Smooth muscle cell of the brain vasculature (primary cell): ENCODE data around the gene ACOT11.

Experiments used
- DNase-seq: peaks from one replicate; pipeline ENCODE4 v3.0.0-alpha.2; 2012; ENCODE audit warnings: low read depth, low spot score

The ACOT11 gene

GRCh38 chr1:54585181-54586066 is 37.4 kb downstream of the ACOT11 start:
- no peak for DNase-seq

GRCh38 chr1:54588377-54588776 is 40.3 kb downstream of the ACOT11 start:
- no peak for DNase-seq

- no peak for DNase-seq
Measured at GRCh38 chr1:54591127-54591756, 43.2 kb downstream of the ACOT11 start.

GRCh38 chr1:54593571-54594160 is 45.6 kb downstream of the ACOT11 start:
- DNase-seq: no peak

DNA sequence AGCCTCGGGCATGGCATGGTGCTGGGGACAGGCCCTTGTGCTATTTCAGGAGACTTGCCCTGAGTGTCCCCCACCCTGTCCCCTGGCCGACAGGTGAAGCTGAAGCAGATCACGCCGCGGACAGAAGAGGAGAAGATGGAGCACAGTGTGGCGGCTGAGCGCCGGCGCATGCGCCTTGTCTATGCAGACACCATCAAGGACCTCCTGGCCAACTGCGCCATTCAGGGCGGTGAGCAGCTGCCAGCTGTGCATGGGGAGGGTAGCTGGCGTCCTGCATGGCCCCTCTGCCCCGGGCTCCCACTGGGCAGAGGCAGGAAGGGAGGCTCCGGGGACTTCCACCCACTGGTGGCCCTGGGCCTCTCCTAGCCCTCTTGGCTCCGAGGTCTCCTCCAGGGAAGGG is 46.4 kb downstream of the ACOT11 start:
- DNase-seq: no peak

- no peak for DNase-seq
Measured at GRCh38 chr1:54595956-54596498, 48.0 kb downstream of the ACOT11 start.

DNA sequence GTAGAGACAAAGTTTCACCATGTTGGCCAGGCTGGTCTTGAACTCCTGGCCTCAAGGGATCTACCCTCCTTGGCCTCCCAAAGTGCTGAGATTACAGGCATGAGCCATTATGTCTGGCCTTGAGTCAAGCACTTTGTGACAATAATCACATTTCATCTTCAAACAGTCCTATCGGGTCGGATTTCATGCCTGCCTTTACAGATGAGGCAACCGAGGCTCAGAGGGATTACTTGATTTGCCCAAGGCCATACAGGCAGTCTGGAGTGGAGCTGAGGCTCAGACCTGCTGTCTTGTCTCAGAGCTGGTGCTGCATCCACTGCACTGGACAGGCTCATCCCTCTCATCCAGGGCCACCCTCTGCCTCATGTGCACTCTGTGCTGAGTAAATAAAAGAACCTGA is 48.7 kb downstream of the ACOT11 start:
- no peak for DNase-seq

DNA sequence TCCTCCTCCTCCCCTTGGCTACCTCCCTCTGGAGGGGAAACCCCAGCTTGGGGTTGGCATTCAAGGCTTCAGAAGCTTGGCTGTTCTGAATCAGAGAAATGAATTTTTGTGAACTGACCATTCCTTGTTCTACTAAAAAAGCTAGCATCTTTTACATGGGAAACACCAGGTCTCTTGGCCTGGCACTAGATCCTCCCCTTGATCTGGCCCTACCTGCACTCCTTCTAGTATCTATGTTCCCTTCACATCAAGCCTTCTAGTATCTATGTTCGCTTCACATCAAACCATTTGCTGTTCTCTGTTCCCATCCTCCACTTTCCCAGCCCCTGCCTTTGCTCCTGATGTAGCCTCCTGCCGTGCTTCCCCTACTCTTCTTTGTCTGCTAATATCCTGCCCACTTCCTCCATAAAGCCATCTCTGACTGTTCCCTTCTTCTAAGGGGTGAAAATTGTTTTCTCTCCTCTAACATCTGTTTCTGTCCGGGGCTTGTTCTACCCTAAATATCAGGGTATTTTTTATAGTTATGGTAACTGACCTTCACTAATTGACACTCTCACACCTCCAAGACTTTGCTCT is 49.5 kb downstream of the ACOT11 start:
- no peak for DNase-seq

- no peak for DNase-seq
Measured at GRCh38 chr1:54599211-54599823, 51.3 kb downstream of the ACOT11 start.

DNA sequence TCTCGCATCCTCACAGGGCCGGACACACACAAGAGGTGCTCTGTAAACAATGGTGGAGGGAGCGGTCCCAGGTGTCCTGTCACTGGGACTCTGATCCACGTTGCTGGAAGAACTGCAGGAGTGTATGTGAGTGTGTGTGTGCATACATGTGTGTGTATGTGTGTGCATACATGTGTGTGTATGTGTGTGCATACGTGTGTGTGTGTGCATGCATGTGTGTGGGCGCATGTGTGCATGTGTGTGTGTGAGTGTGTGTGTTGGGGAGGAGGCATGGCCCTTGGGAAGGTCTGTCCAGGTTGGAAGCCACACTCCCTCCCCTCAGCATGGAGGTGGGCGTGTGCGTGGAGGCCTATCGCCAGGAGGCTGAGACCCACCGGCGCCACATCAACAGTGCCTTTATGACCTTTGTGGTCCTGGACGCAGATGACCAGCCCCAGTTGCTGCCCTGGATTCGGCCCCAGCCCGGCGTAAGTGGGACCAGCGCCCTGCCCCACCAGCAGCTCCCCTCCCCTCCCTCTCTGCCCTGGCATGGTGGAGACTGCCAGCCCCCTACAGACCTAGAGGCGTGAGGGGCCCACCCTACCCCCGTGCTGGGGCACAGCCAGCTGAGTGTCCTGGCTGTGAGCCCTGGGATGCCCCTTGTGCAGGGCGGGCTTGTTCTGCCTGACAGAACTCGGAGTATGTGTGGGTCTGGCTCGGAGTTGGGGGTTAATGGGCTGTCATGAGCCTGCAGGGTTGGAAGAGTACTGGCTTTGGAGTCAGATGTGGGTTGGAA is 53.1 kb downstream of the ACOT11 start:
- DNase-seq: no peak

- DNase-seq: no peak
Measured at GRCh38 chr1:54601730-54602129, 53.7 kb downstream of the ACOT11 start.

DNA sequence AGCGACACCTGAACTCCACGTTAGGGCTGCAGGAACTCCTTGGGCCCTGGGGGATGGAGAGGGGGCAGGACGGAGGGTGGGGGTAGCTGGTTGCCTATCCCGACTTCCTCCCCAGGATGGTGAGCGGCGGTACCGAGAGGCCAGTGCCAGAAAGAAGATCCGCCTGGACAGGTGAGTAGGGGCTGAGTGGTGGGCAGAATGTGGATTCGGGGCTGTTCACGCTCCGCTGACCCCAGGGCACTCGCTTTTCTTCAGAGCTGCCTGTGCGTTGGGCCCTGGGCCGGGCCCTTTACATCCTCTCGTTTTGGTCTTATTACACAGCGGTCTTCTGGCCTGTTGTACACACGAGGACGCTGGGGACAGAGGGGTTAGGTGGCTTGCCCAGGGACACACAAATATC is 54.5 kb downstream of the ACOT11 start:
- no peak for DNase-seq

GRCh38 chr1:54603241-54603640 is 55.2 kb downstream of the ACOT11 start:
- DNase-seq: no peak

GRCh38 chr1:54604051-54604450 is 56.0 kb downstream of the ACOT11 start:
- DNase-seq: no peak

- DNase-seq: no peak
Measured at GRCh38 chr1:54604572-54605370, 56.7 kb downstream of the ACOT11 start.

DNA sequence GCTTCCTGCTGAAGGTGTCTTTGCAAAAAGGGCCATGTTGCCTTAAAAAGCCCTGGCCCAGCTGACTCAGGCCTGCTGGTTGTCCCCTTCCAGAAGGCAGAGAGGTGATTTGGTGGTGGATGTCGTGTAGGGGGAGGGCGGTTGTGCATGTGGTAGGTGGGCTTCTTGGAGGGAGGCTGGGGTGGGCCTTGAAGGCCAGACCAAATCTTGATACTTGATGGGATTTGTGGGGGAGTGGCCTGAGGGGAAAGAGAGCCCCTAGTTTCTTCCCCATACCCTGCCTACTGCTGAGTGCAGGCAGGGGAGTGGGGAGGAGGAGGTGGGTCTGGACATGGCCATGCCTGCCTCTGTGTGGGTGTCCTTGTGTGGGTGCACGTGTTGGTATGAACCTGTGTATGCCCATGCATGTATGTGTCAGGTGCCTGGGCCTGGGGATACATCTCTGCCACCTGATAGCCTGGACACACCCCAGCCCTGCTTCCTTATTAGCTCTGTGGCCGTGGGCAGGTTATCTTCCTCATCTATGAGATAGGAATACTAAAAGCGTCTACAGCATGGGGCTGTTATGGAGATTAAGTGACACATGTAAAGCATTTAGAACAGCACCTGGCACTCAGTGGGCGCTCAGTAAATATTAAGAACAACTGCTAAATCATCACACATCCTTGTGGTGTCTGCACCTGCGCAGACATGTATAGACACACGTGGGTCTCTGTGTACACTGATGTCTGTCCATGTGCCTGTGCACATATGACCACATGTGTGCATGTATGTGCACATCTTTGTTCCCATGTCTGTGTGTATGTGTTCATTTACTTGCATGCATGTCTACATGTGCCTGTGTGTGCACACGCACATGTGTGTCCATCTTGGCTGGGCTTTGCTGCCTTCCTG is 58.3 kb downstream of the ACOT11 start:
- no peak for DNase-seq

DNA sequence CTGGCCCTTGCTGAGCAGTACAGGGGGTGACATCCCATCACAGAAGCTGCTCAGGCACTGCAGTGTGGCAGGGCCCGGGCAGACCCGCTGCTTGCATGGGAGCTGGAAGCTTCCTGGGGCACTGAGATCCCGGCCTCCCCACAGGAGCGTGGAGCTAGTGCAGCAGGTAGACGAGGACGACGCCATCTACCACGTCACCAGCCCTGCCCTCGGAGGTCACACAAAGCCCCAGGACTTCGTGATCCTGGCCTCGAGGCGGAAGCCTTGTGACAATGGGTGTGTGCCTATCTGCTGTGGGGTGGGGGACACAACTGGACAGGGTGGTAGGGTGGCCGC is 58.9 kb downstream of the ACOT11 start:
- DNase-seq: no peak

DNA sequence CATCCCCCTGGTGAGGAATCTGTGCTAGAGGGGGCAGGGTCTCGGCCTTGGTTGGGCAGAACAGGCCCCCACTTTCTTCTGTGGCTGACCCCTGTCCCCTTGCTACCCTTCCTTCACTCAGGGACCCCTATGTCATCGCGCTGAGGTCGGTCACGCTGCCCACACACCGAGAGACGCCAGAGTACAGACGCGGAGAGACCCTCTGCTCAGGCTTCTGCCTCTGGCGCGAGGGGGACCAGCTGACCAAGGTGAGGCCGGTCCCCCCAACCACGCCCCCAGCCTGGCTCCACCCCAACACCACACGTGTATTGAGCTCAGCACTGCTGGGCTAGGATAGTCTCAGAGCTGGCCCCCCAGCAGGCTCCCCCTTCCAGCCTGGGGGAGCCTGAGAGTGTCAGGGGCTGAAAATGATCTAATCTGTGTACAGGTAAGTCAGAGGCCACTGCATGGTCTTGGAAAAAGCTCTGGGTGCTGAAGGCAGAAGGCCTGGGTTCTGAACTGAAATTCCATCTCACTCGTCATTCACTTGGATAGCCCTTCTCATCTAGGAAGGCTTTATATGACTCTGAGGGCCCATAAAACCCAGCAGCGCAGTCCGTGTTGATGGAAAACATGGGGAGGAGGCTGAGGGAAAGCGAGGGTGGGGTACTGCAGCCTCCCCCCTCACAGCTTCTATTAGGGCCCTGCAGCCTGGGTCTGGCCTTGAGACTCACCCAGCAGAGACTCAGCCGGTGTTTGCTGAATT is 60.0 kb downstream of the ACOT11 start:
- no peak for DNase-seq
